GM21529 (cell line): ENCODE measurements around the gene SIX6.

Experiments
- ATAC-seq: cut with Tn5 transposase; IDR thresholded peaks from one replicate; pipeline ENCODE4 v1.9.1; 2021; ENCODE audit not compliant: unreplicated experiment

The SIX6 gene

DNA sequence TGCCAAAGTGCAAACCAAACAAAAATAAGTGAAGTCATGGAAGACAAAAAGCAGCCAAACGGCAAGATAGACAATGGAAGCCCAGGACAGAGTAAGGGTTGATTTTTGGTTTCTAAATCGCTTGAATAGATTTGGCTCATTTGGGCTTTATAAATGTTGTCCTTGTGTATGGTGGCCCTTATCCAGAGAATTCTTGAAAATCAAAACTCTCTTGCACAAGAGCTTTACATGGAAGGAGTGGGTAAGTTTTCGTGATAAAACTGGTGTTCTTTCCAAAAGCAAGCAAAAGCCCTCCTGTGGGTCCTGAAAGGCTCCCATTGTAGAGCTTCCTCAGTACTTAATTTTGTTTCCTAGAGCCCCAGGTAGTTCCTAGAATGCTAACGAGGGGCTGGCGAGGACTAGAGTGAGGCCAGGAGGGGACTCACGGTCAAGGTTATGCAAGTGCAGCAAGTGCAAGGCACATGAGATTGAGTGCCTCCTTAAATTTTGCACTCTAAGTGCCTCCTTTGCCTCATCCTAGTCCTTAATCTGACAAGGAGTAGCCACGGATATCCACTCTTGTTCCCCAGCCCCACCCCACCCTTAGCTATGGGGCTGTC lies 4.1 kb downstream of the SIX6 start:
- ATAC-seq = no peak

- no peak for ATAC-seq
These were observed 5.4 kb downstream of the SIX6 start for GRCh38 chr14:60514378-60514740.

- no peak for ATAC-seq
These were observed 6.0 kb downstream of the SIX6 start for GRCh38 chr14:60514741-60515491.

DNA sequence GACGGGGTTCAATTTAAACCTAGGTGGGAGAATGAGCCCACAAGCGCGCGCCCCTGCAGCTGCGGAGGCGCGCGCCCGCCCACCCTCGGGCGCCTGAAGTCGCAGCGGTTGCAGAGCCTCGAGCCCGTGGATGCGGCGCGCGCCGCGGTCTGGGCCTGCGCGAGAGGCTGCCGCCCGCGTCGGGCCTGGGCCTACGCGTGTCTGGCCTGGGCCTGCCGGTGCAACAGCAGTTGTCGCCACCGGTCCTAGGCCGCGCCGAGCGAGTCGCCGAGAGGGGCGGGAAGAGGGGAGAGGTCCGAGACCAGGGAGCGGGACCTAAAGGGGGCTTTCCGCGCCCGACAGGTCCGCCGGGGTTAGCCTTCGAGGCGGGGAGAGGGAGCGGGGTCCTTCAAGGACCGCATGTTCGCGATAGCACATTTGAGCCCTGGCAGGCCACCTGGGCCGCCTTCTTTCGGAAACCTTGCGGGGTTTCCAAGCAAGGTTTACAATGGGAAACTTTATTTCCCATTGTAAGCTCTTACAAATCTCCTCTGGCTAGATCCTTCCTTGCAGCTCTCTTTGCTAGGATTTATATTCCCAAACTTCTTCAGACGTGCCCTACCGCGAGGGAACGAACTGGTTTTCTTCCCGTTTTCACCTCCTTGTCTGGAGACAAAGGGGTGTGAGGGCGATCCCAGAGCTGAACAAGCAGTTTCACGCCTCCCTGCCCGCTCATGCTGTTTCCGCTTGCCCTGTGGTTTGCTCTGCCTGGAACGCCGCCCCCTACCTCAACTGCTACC lies 6.8 kb downstream of the SIX6 start:
- ATAC-seq = no peak

GRCh38 chr14:60532442-60532841 lies 23.5 kb downstream of the SIX6 start:
- no peak for ATAC-seq

DNA sequence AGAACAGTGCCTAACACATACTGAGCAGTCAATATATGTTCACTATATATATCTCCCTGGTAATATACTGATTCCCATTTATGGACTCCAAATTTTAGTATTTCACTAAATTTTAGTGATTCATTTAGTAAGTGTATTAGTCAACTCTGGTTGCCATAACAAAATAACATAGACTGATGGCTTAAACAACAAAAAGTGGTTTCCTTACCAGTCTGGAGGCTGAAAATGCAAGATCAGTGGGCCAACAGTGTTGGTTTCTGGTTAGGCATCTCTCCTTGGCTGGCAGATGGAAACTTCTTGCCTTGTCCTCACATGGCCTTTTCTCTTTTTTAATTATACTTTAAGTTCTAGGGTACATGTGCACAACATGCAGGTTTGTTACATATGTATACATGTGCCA lies 28.7 kb downstream of the SIX6 start:
- ATAC-seq = no peak

- no peak for ATAC-seq
These were observed 35.7 kb downstream of the SIX6 start for GRCh38 chr14:60544659-60545058.

GRCh38 chr14:60553808-60554207 lies 44.9 kb downstream of the SIX6 start:
- no peak for ATAC-seq

DNA sequence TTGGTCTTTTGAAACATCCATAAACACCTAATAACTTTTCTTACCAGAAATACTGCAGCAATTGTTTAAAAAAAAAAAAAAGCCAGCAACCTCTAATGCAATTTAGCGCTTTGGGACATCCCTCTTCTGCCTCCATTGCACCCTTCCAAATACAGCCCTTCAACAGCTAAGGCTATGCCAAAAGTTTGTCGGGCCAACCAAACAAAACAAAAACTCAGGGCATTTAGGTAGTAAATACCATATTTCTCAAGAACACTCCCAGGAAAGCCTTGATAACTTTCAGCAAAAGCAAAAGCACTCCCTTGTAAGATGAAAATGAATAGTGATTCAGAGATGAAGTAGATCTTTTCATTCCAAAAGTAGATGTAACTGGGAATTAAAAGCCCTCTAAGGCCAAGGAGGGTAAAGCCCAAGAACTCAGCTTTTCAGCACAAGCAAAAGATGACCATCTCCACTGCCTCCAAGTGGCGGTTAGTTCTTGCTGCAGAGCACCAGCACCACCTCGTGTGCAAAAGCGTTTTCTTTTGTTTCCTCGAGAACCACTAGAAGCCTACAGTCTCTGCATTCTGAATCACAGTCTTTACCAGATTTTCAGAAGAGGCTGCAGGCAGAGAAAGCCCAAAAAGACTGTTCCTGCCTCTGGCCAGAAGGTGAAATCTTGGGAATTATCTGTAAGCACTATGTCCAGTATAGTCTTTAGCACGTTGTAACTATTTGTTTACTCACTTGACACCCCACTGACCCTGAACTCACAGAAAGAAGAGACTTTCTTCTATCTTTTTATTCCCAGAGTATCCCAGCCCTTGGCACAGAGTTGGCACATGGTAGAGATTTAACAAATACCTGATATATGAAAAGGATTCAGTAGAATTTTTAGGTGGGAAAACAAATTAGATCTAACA lies 53.1 kb downstream of the SIX6 start:
- ATAC-seq = peak; percentile 78
